HepG2 (cell line): ENCODE results near the gene VPS37D. TPM values are rescaled to one million over a fixed set of nuclear protein-coding genes. Genes with fewer than 3 reads are reported as not detected.
A peak's percentile ranks its signal among the peaks of the same experiment; 100 is the strongest.

ENCODE experiments used
- CREB3 ChIP-seq: sonication (generic); formaldehyde crosslinking; IDR thresholded peaks from 2 replicates; pipeline ENCODE4 v1.5.0; 2020; ENCODE audit warnings: missing genetic modification reagents
- MED1 ChIP-seq: sonication (generic); formaldehyde crosslinking; IDR thresholded peaks from 2 replicates; pipeline ENCODE4 v1.4.0; 2020; ENCODE audit warnings: missing genetic modification reagents
- MLXIP ChIP-seq: sonication (generic); formaldehyde crosslinking; IDR thresholded peaks from 2 replicates; pipeline ENCODE4 v1.9.0; 2021; ENCODE audit warnings: missing genetic modification reagents, borderline replicate concordance
- PBX3 ChIP-seq: sonication (generic); formaldehyde crosslinking; IDR thresholded peaks from 2 replicates; pipeline ENCODE4 v1.8.1; 2023; ENCODE audit warnings: missing genetic modification reagents, inconsistent platforms, borderline replicate concordance
- PHB2 ChIP-seq: fragments of 450-650 bp; IDR thresholded peaks from 2 replicates; pipeline ENCODE4 v1.6.1; 2018; ENCODE audit not compliant: partially characterized antibody
- SCMH1 ChIP-seq: sonication (generic); formaldehyde crosslinking; IDR thresholded peaks from 2 replicates; pipeline ENCODE4 v1.9.0; 2021; ENCODE audit warnings: missing genetic modification reagents, mild to moderate bottlenecking, borderline replicate concordance
- THAP9 ChIP-seq: sonication (generic); formaldehyde crosslinking; IDR thresholded peaks from 2 replicates; pipeline ENCODE4; 2020; ENCODE audit warnings: missing genetic modification reagents, mild to moderate bottlenecking, borderline replicate concordance
- ZHX2 ChIP-seq, 2 experiments: sonication (generic) in 1 of 2; formaldehyde crosslinking in 1 of 2; IDR thresholded peaks; 2 replicates each; pipeline versions ENCODE4 v1.6.1 to v1.9.0; 2014 to 2022; ENCODE audit warnings: antibody characterized with exemption in 1 of 2, borderline replicate concordance in 1 of 2, inconsistent platforms in 1 of 2, low read depth in 1 of 2, missing genetic modification reagents in 1 of 2
- ZNF547 ChIP-seq: sonication (generic); formaldehyde crosslinking; IDR thresholded peaks from 2 replicates; pipeline ENCODE4 v1.5.1; 2020; ENCODE audit warnings: mild to moderate bottlenecking, missing genetic modification reagents
- ZNF883 ChIP-seq: sonication (generic); formaldehyde crosslinking; IDR thresholded peaks from 2 replicates; pipeline ENCODE4 v1.5.1; 2020; ENCODE audit warnings: mild to moderate bottlenecking, missing genetic modification reagents; ENCODE audit errors: not compliant biosample characterization
- polyA plus RNA-seq, 8 experiments: library from polyadenylated mRNA; depleted of rRNA in 3 of 8; stranded (reverse) in 7 of 8; unstranded in 1 of 8; fragments of >200 nt; fragmentation: Illumina TruSeq in 4 of 8; extraction: Trizol in 4 of 8; gene quantifications; 2 replicates each; pipeline versions ENCODE4 v1.2.1 to v1.2.3, GENCODE V29; 2011 to 2016; ENCODE audit warnings: low read depth in 4 of 8, missing spikeins in 1 of 8, mixed read lengths in 1 of 8; ENCODE audit not compliant: insufficient read depth in 1 of 8
- total RNA-seq, 5 experiments: library from RNA; depleted of rRNA; stranded (reverse); fragments of >200 nt; fragmentation: Illumina TruSeq; extraction: Trizol; gene quantifications; 2 replicates each; pipeline ENCODE4 v1.2.3, GENCODE V29; 2016; ENCODE audit warnings: low read depth in 1 of 5

VPS37D gene
- total and polyA plus RNA-seq, 2 of the 13 experiments (the other 11 are each of a cell fraction or from before 2014, with no cell fraction given): 3.8 to 6.3 TPM

- 0 out of 2 replicates have a peak, but pooled peaks have one; percentile 56 for TF ChIP-seq MLXIP (CRISPR knock-in tag)
- no peak for TF ChIP-seq ZHX2 (IDR thresholded peaks at IDR 0.05; ENCODE audit: low read depth)
- TF ChIP-seq ZHX2 (CRISPR knock-in tag; IDR thresholded peaks at IDR 0.05; ENCODE audit: borderline replicate concordance): 0 out of 2 replicates have a peak, but pooled peaks have one; percentile 54
- no peak for TF ChIP-seq SCMH1 (CRISPR knock-in tag)
- TF ChIP-seq MED1 (CRISPR knock-in tag): peak; percentile 58; the same call in 1 of the 2 replicates
- TF ChIP-seq CREB3 (CRISPR knock-in tag): peak; percentile 85; the same call in 1 of the 2 replicates
- no peak for TF ChIP-seq PHB2
- TF ChIP-seq THAP9 (CRISPR knock-in tag): no peak; the same call in 1 of the 2 replicates
- peak; percentile 82 for TF ChIP-seq ZNF883 (CRISPR knock-in tag)
- no peak for TF ChIP-seq PBX3
- 0 out of 2 replicates have a peak, but pooled peaks have one; percentile 50 for TF ChIP-seq ZNF547 (CRISPR knock-in tag)
Observed at GRCh38 chr7:73623798-73624668, 43.6 kb upstream of the VPS37D start, which contains the start of gene MLXIPL (continued).
